Ovary (tissue), 9 donors: ENCODE data around the gene PMFBP1. TPM values are rescaled to one million over a fixed set of nuclear protein-coding genes. Genes with fewer than 3 reads are reported as not detected.
A peak's percentile ranks its signal among the peaks of the same experiment; 100 is the strongest.

ENCODE experiments used
- DNase-seq, 5 donors: peaks; one replicate each; pipeline ENCODE4 v3.0.0-alpha.2; 2019 to 2020
- H3K27ac ChIP-seq, 2 donors: fragments of 200-600 bp; one replicate each; pipeline versions ENCODE4 v1.5.1 to v1.8.0; 2019 to 2022
- H3K27me3 ChIP-seq: fragments of 200-600 bp; one replicate; pipeline ENCODE4 v1.8.0; 2022
- H3K36me3 ChIP-seq: fragments of 200-600 bp; sonication (generic); one replicate; pipeline ENCODE4 v1.5.1; 2019
- H3K4me1 ChIP-seq: one replicate; pipeline ENCODE4 v1.8.1; 2013; ENCODE audit warnings: mild to moderate bottlenecking, moderate library complexity; ENCODE audit not compliant: insufficient read depth
- H3K4me3 ChIP-seq: fragments of 200-600 bp; sonication (generic); one replicate; pipeline ENCODE4 v1.5.1; 2017
- H3K9me3 ChIP-seq, 2 donors: fragments of 200-600 bp in 1 of 2; sonication (generic) in 1 of 2; one replicate each; pipeline versions ENCODE4 v1.5.1 to v1.8.1; 2013 to 2019; ENCODE audit warnings: mild to moderate bottlenecking in 1 of 2, moderate library complexity in 1 of 2
- CTCF ChIP-seq, 3 donors: fragments of 450-650 bp in 2 of 3; fragments of 200-600 bp in 1 of 3; IDR thresholded peaks; one replicate each; pipeline versions ENCODE4 v1.5.1 to v1.8.0; 2016 to 2022; ENCODE audit warnings: antibody characterized with exemption in 3 of 3, mild to moderate bottlenecking in 1 of 3
- EP300 ChIP-seq: sonication (generic); formaldehyde crosslinking; IDR thresholded peaks from one replicate; pipeline ENCODE4 v1.6.1; 2017; ENCODE audit warnings: antibody characterized with exemption
- POLR2A ChIP-seq: fragments of 450-650 bp; IDR thresholded peaks from one replicate; pipeline ENCODE4 v1.6.1; 2017; ENCODE audit warnings: antibody characterized with exemption, mild to moderate bottlenecking, moderate library complexity
- WGBS, 3 donors: extraction: QIAGEN DNeasy Blood & Tissue Kit in 1 of 3; methylation state at CpG; one replicate each; pipeline versions ENCODE4 v1.1.5 to v1.1.7; 2013 to 2017; 5-methylcytosine and 5-hydroxymethylcytosine counted together
- intact Hi-C, 4 donors: fragments of 100-400 bp; cut with DNase I; formaldehyde crosslinking; loops; one replicate each; pipeline versions ENCODE4 v1.11.0 to v1.15.1; 2022 to 2023
- polyA plus RNA-seq, 2 donors: library from polyadenylated mRNA; stranded (reverse); fragments of 200-250 nt in 1 of 2; fragments of 350-450 nt in 1 of 2; fragmentation: Illumina TruSeq in 1 of 2; extraction: RNeasy Lipid Tissue Mini Kit (QIAGEN cat#74804) in 1 of 2; gene quantifications; one replicate each; pipeline ENCODE4 v1.2.3, GENCODE V29; 2013 to 2014
- total RNA-seq, 7 donors: library from RNA; depleted of rRNA in 2 of 7; stranded (reverse); fragments of >200 nt in 2 of 7; fragmentation: NEBNext Ultra II Directional in 3 of 7; extraction: Animal tissue kit (Norgen Biotek cat#: 25700) in 3 of 7; gene quantifications; one replicate each; pipeline versions ENCODE4 v1.1.0 to v1.2.4, GENCODE V29; 2016 to 2023
- donor health status: DM: no; HTN: no; CAD: no; lungs with moderate emphysema.
- donor health status: DM: no; HTN: no; CAD: no.
- donor health status: Bipolar disorder and iron deficiency.
- donor health status: DM: yes; HTN: yes; CAD: no.
- donor health status: DM: no; HTN: no; CAD: no.
- donor health status: DM: yes; HTN: yes; CAD: no.

The PMFBP1 gene
- total and polyA plus RNA-seq, 9 donors: 0.12 to 1.7 (median 0.57) TPM

GRCh38 chr16:72124761-72125634 is 47.0 kb downstream of the PMFBP1 start:
- WGBS, 3 donors: 29 to 31% (median 29%) methylated on average over 13 of the region's 13 CpGs
- H3K36me3 ChIP-seq: no peaks in the 10 kb centered on the region
- H3K27me3 ChIP-seq: no peaks in the 10 kb centered on the region
- peak; percentile 27 to 55 (median 52) for TF ChIP-seq CTCF (IDR thresholded peaks at IDR 0.05)
- no peak for TF ChIP-seq POLR2A
- intact Hi-C loops: no loop called here
- peak; percentile 58 to 83 (median 73) for DNase-seq
- H3K4me1 ChIP-seq: peaks cover 2% of the 10 kb centered on the region
- H3K27ac ChIP-seq: no peak overlapping the region
- H3K4me3 ChIP-seq: no peak overlapping the region
- no peaks in the 10 kb centered on the region for H3K9me3 ChIP-seq

GRCh38 chr16:72124148-72124547 is 47.8 kb downstream of the PMFBP1 start:
- whole genome bisulfite sequencing, 3 donors: 94 to 97% (median 96%) methylated on average over 3 of the region's 3 CpGs

GRCh38 chr16:72123426-72123825 is 48.5 kb downstream of the PMFBP1 start:
- Histone ChIP-seq H3K27me3 (no peaks in the 10 kb centered on the region), H3K9me3 (no peaks in the 10 kb centered on the region), H3K27ac (no peak overlapping the region), H3K4me3 (no peak overlapping the region), H3K36me3 (no peaks in the 10 kb centered on the region), H3K4me1 (peaks cover 2% of the 10 kb centered on the region)
- 70 to 76% (median 71%) methylated on average over 8 of the region's 8 CpGs for WGBS, 3 donors
- no peak for DNase-seq
- no peak for TF ChIP-seq CTCF (IDR thresholded peaks at IDR 0.05)
- no peak for TF ChIP-seq EP300
- no peak for TF ChIP-seq POLR2A
- intact Hi-C loops: no loop called here

More at GRCh38 chr16:72124148-72124547, 47.8 kb downstream of the PMFBP1 start:
- TF ChIP-seq POLR2A: no peak
- no peak for TF ChIP-seq CTCF (IDR thresholded peaks at IDR 0.05)
- TF ChIP-seq EP300: no peak
- no peak for DNase-seq
- Histone ChIP-seq H3K9me3 (no peaks in the 10 kb centered on the region), H3K27me3 (no peaks in the 10 kb centered on the region), H3K27ac (no peak overlapping the region), H3K4me3 (no peak overlapping the region), H3K4me1 (peaks cover 2% of the 10 kb centered on the region), H3K36me3 (no peaks in the 10 kb centered on the region)
- intact Hi-C loops: no loop called here

GRCh38 chr16:72122916-72123315 is 49.0 kb downstream of the PMFBP1 start:
- no peak for DNase-seq
- H3K36me3 ChIP-seq: no peaks in the 10 kb centered on the region
- TF ChIP-seq EP300: no peak
- no peak for TF ChIP-seq POLR2A
- no peak for TF ChIP-seq CTCF (IDR thresholded peaks at IDR 0.05)
- peaks cover 2% of the 10 kb centered on the region for H3K4me1 ChIP-seq
- no peak overlapping the region for H3K4me3 ChIP-seq
- H3K27me3 ChIP-seq: no peaks in the 10 kb centered on the region
- intact Hi-C loops: no loop called here
- WGBS, 3 donors: 88 to 93% (median 90%) methylated on average over 11 of the region's 11 CpGs
- no peak overlapping the region for H3K27ac ChIP-seq
- H3K9me3 ChIP-seq: no peaks in the 10 kb centered on the region
